Measurements from ENCODE around the gene ZNF516.

ZNF516 gene

DNA sequence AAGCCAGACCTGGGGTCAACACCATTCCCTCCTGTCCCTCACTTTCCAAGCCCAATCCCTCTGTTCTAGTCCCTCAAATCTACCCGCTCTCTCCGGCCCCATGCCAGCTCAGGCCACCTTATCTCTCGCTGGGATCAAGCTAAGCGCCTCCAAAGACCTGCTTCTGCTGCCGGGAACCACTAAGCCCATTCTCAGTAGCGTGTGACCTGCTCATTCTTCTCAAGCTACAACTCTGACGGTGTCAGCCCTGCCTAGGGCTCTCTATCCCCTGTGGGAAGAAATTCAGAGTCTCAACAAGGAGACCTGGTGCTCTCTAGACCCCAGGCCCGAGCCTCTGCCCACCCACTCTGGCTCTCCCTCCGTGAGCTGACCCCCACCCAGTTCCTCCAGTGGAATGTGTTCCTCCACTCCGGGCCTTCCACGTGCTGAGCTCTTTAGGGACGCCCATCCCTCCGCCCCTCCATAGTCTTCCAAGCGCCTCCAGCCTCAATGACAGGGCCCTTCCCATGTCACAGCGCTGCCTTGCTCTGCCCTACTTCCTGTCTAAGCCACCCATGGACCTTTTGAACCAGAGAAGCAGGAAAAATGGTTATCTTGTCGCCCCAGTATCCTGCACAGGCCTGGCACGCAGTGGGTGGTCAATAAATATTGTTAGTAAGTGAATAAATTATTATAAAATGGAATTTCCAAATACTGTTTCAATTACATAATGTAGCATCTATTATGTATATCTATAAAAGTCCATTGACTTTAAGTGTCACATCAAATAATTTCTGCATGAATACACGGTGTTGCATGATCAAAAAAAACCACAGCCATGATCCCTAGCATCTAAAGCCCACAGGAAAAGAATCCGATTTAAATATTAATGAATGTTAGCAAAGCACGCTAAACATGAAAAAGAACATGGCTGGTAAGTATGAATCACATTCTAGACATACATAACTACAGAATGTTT lies 127.6 kb downstream of the ZNF516 start:
- Histone ChIP-seq H3K56ac (ENCODE audit: low read length) (no peak overlapping the region), H2BK5ac (ENCODE audit: low read length) (no peak overlapping the region), H2AK5ac (ENCODE audit: low read length) (no peak overlapping the region), H3K79me1 (ENCODE audit: low read length) (no peaks in the 10 kb centered on the region), H4K5ac (ENCODE audit: low read length) (no peak overlapping the region), H3K4me1 (ENCODE audit: control insufficient read depth, low read depth, low read length) (no peaks in the 10 kb centered on the region), H3K23ac (ENCODE audit: low read length) (no peak overlapping the region), H4K8ac (ENCODE audit: low read depth, low read length) (no peak overlapping the region), H3K4ac (ENCODE audit: low read depth, low read length) (no peak overlapping the region), H3K18ac (ENCODE audit: low read length) (no peak overlapping the region), H3K79me2 (ENCODE audit: control insufficient read depth, insufficient read depth, low read length) (no peaks in the 10 kb centered on the region), H3K27me3 (ENCODE audit: insufficient read depth, low read length, poor library complexity) (no peaks in the 10 kb centered on the region), H2BK120ac (ENCODE audit: low read depth, low read length) (no peak overlapping the region), H3K4me3 (ENCODE audit: low read length) (no peak overlapping the region), H3K36me3 (ENCODE audit: control insufficient read depth, insufficient read depth, low read length) (no peaks in the 10 kb centered on the region), H3K9ac (ENCODE audit: low read length) (no peak overlapping the region), H3K4me2 (ENCODE audit: low read length) (no peak overlapping the region), H3K27ac (ENCODE audit: low read depth, low read length) (no peak overlapping the region), H2BK15ac (replicated peaks; ENCODE audit: low read depth) (no peak overlapping the region)
- no CpG with 5 or more reads among the region's 20 CpGs for WGBS (ENCODE audit: extremely low coverage, insufficient coverage, low lambda C conversion rate)
- DNase-seq, result no peak

GRCh38 chr18:76365561-76365960 lies 129.5 kb downstream of the ZNF516 start:
- no peak overlapping the region for H3K23ac ChIP-seq (ENCODE audit: low read length)

DNA sequence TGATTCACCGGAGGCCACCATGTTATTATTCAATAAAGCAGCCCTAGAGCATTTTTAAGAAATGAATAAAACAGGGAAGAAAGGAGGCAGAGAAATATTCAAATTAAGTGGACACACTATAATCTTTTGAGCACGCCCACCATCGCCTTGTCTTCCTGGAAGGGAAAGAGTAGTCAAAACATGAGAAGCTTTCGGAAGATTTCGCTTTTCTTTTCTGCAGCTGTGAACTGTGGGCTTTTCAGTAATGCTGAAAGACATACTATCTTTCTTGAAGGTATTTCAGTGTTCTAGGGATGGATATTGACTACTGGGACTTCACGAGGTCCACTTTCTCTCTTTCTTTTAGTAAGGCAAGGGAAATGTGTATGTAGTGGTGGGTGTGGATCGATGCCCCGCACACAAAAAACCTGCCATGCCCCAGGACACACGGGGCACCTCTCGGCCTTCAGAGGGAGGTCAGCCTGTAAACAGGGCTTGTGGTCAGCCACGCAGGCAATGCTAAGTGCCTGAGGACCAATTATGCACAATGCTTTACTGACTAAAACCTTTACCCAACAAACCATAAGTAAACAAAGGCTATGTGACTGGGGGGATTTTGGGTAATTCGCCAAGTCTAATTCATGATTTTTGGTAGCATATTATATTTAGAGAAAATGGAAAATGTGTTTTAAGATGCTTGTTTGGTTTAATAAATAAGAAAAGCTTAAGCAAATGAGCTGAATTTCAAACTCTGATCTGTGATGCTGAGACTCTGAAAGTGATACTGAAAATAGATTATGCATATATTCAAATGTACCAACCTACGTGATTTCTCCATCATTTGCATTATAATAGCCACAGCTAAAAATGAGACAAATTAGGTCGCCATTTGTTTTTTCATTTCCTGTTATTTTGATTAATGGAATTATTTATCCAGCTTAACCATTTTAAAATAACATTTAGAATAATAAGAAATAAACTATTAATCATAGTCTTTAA lies 130.5 kb downstream of the ZNF516 start:
- H3K56ac ChIP-seq (ENCODE audit: low read length), result no peak overlapping the region
- no peak overlapping the region for H2BK120ac ChIP-seq (ENCODE audit: low read depth, low read length)
- H3K79me1 ChIP-seq (ENCODE audit: low read length), result no peaks in the 10 kb centered on the region
- H3K9ac ChIP-seq (ENCODE audit: low read length), result no peak overlapping the region
- no peak overlapping the region for H2AK5ac ChIP-seq (ENCODE audit: low read length)
- H3K4ac ChIP-seq (ENCODE audit: low read depth, low read length), result no peak overlapping the region
- H3K4me3 ChIP-seq (ENCODE audit: low read length), result no peak overlapping the region
- H3K36me3 ChIP-seq (ENCODE audit: control insufficient read depth, insufficient read depth, low read length), result no peaks in the 10 kb centered on the region
- H3K4me2 ChIP-seq (ENCODE audit: low read length), result no peak overlapping the region
- no peak overlapping the region for H3K18ac ChIP-seq (ENCODE audit: low read length)
- no peak overlapping the region for H4K5ac ChIP-seq (ENCODE audit: low read length)
- H3K79me2 ChIP-seq (ENCODE audit: control insufficient read depth, insufficient read depth, low read length), result no peaks in the 10 kb centered on the region
- no peak overlapping the region for H2BK15ac ChIP-seq (replicated peaks; ENCODE audit: low read depth)
- H3K27ac ChIP-seq (ENCODE audit: low read depth, low read length), result no peak overlapping the region
- no peak overlapping the region for H2BK5ac ChIP-seq (ENCODE audit: low read length)
- no peak for DNase-seq
- 100% methylated on average over 1 of the region's 14 CpGs for WGBS (ENCODE audit: extremely low coverage, insufficient coverage, low lambda C conversion rate)
- no peaks in the 10 kb centered on the region for H3K27me3 ChIP-seq (ENCODE audit: insufficient read depth, low read length, poor library complexity)
- H3K23ac ChIP-seq (ENCODE audit: low read length), result no peak overlapping the region
- no peaks in the 10 kb centered on the region for H3K4me1 ChIP-seq (ENCODE audit: control insufficient read depth, low read depth, low read length)
- H4K8ac ChIP-seq (ENCODE audit: low read depth, low read length), result no peak overlapping the region

More at GRCh38 chr18:76365561-76365960, 129.5 kb downstream of the ZNF516 start:
- WGBS (ENCODE audit: extremely low coverage, insufficient coverage, low lambda C conversion rate), result no CpG with 5 or more reads among the region's 10 CpGs
- Histone ChIP-seq H3K36me3 (ENCODE audit: control insufficient read depth, insufficient read depth, low read length) (no peaks in the 10 kb centered on the region), H3K4ac (ENCODE audit: low read depth, low read length) (no peak overlapping the region), H3K4me3 (ENCODE audit: low read length) (no peak overlapping the region), H3K56ac (ENCODE audit: low read length) (no peak overlapping the region), H3K4me2 (ENCODE audit: low read length) (no peak overlapping the region), H3K27me3 (ENCODE audit: insufficient read depth, low read length, poor library complexity) (no peaks in the 10 kb centered on the region), H4K8ac (ENCODE audit: low read depth, low read length) (no peak overlapping the region), H3K9ac (ENCODE audit: low read length) (no peak overlapping the region), H3K18ac (ENCODE audit: low read length) (no peak overlapping the region), H4K5ac (ENCODE audit: low read length) (no peak overlapping the region), H3K79me1 (ENCODE audit: low read length) (no peaks in the 10 kb centered on the region), H2AK5ac (ENCODE audit: low read length) (no peak overlapping the region), H2BK15ac (replicated peaks; ENCODE audit: low read depth) (no peak overlapping the region), H2BK5ac (ENCODE audit: low read length) (no peak overlapping the region), H3K4me1 (ENCODE audit: control insufficient read depth, low read depth, low read length) (no peaks in the 10 kb centered on the region), H2BK120ac (ENCODE audit: low read depth, low read length) (no peak overlapping the region), H3K27ac (ENCODE audit: low read depth, low read length) (no peak overlapping the region), H3K79me2 (ENCODE audit: control insufficient read depth, insufficient read depth, low read length) (no peaks in the 10 kb centered on the region)
- no peak for DNase-seq

DNA sequence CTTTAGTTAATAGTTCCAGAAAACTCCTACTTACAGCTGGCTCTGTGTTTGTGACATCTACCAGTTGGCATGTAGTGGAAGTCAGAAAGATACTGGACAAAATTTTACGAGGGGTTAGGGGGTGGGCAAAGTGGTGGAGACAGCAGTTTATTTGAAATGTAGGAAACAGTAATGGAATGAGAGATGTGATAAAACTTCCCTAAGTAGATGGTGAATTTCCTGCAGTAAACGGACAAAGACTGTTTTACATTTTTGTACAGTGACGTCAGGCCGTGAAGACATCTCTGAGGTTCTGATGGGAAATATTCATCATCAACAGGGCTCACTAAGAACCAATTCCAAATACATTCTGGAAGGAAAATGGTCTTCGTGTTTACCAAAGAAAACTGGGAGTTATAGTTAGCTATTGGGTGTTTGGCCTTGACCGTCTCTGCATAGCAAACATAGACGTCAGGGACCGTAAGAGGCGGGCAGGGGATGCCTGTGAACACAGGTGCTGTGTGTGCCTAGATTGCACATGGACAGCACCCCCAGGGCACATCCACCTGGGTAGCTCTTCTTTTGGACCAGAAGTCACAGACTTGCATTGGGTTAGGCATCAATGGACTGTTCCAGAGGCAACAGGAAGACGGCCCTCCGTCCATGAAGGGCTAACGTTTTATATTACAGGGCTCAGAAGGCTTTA lies 131.5 kb downstream of the ZNF516 start:
- H3K18ac ChIP-seq (ENCODE audit: low read length), result no peak overlapping the region
- H3K4me1 ChIP-seq (ENCODE audit: control insufficient read depth, low read depth, low read length), result no peaks in the 10 kb centered on the region
- no peak overlapping the region for H4K8ac ChIP-seq (ENCODE audit: low read depth, low read length)
- H2BK5ac ChIP-seq (ENCODE audit: low read length), result no peak overlapping the region
- H3K79me2 ChIP-seq (ENCODE audit: control insufficient read depth, insufficient read depth, low read length), result no peaks in the 10 kb centered on the region
- H2BK120ac ChIP-seq (ENCODE audit: low read depth, low read length), result no peak overlapping the region
- H3K23ac ChIP-seq (ENCODE audit: low read length), result no peak overlapping the region
- no peak overlapping the region for H3K4ac ChIP-seq (ENCODE audit: low read depth, low read length)
- H3K79me1 ChIP-seq (ENCODE audit: low read length), result no peaks in the 10 kb centered on the region
- H2AK5ac ChIP-seq (ENCODE audit: low read length), result no peak overlapping the region
- no CpG with 5 or more reads among the region's 12 CpGs for WGBS (ENCODE audit: extremely low coverage, insufficient coverage, low lambda C conversion rate)
- no peaks in the 10 kb centered on the region for H3K27me3 ChIP-seq (ENCODE audit: insufficient read depth, low read length, poor library complexity)
- H3K27ac ChIP-seq (ENCODE audit: low read depth, low read length), result no peak overlapping the region
- no peak overlapping the region for H4K5ac ChIP-seq (ENCODE audit: low read length)
- no peak overlapping the region for H3K4me2 ChIP-seq (ENCODE audit: low read length)
- no peak overlapping the region for H3K4me3 ChIP-seq (ENCODE audit: low read length)
- H2BK15ac ChIP-seq (replicated peaks; ENCODE audit: low read depth), result no peak overlapping the region
- H3K36me3 ChIP-seq (ENCODE audit: control insufficient read depth, insufficient read depth, low read length), result no peaks in the 10 kb centered on the region
- no peak overlapping the region for H3K9ac ChIP-seq (ENCODE audit: low read length)
- no peak for DNase-seq
- no peak overlapping the region for H3K56ac ChIP-seq (ENCODE audit: low read length)

- Histone ChIP-seq H3K4me1 (ENCODE audit: control insufficient read depth, low read depth, low read length) (no peaks in the 10 kb centered on the region), H3K4me3 (ENCODE audit: low read length) (no peak overlapping the region), H3K4ac (ENCODE audit: low read depth, low read length) (no peak overlapping the region), H3K27ac (ENCODE audit: low read depth, low read length) (no peak overlapping the region), H3K56ac (ENCODE audit: low read length) (no peak overlapping the region), H3K23ac (ENCODE audit: low read length) (no peak overlapping the region), H3K79me1 (ENCODE audit: low read length) (no peaks in the 10 kb centered on the region), H3K18ac (ENCODE audit: low read length) (no peak overlapping the region), H3K27me3 (ENCODE audit: insufficient read depth, low read length, poor library complexity) (no peaks in the 10 kb centered on the region), H2BK15ac (replicated peaks; ENCODE audit: low read depth) (no peak overlapping the region), H2BK120ac (ENCODE audit: low read depth, low read length) (no peak overlapping the region), H4K5ac (ENCODE audit: low read length) (no peak overlapping the region), H3K4me2 (ENCODE audit: low read length) (no peak overlapping the region), H2BK5ac (ENCODE audit: low read length) (no peak overlapping the region), H4K8ac (ENCODE audit: low read depth, low read length) (no peak overlapping the region), H2AK5ac (ENCODE audit: low read length) (no peak overlapping the region), H3K9ac (ENCODE audit: low read length) (no peak overlapping the region), H3K79me2 (ENCODE audit: control insufficient read depth, insufficient read depth, low read length) (no peaks in the 10 kb centered on the region), H3K36me3 (ENCODE audit: control insufficient read depth, insufficient read depth, low read length) (no peaks in the 10 kb centered on the region)
- WGBS (ENCODE audit: extremely low coverage, insufficient coverage, low lambda C conversion rate), result no CpG with 5 or more reads among the region's 7 CpGs
- DNase-seq, result no peak
These were observed 132.4 kb downstream of the ZNF516 start for GRCh38 chr18:76362676-76363075.

Data from mesendoderm (in vitro differentiated cells).